Vagina (tissue), 2 donors: ENCODE results near the gene SMARCA2.

Source experiments
- CTCF ChIP-seq, 3 experiments: fragments of 450-650 bp in 2 of 3; fragments of 200-600 bp in 1 of 3; sonication (generic) in 1 of 3; IDR thresholded peaks; one replicate each; pipeline ENCODE4 v1.5.1; 2017 to 2019; ENCODE audit warnings: antibody characterized with exemption in 3 of 3, mild to moderate bottlenecking in 2 of 3, moderate library complexity in 2 of 3
- POLR2A ChIP-seq, 2 donors: fragments of 450-650 bp; IDR thresholded peaks; one replicate each; pipeline ENCODE4 v1.6.1; 2017; ENCODE audit warnings: antibody characterized with exemption in 2 of 2, mild to moderate bottlenecking in 2 of 2, moderate library complexity in 2 of 2
- POLR2AphosphoS5 ChIP-seq, 2 donors: sonication (generic); formaldehyde crosslinking; IDR thresholded peaks; one replicate each; pipeline ENCODE4 v1.9.0; 2017; ENCODE audit warnings: antibody characterized with exemption in 2 of 2, mild to moderate bottlenecking in 2 of 2, low read depth in 1 of 2; ENCODE audit not compliant: insufficient read depth in 1 of 2

GRCh38 chr9:2233274-2233673, 218.1 kb downstream of the SMARCA2 start:
- TF ChIP-seq POLR2A (IDR thresholded peaks at IDR 0.05) (no peak), CTCF (IDR thresholded peaks at IDR 0.05) (no peak), POLR2AphosphoS5 (IDR thresholded peaks at IDR 0.05; ENCODE audit: insufficient read depth in 1 of 2, low read depth in 1 of 2) (no peak)
